PC-9 (cell line): ENCODE data around the gene PPIE. TPM values are rescaled to one million over a fixed set of nuclear protein-coding genes. Genes with fewer than 3 reads are reported as not detected.

Experiments used
- BruUV-seq: library from RNA; stranded (reverse); fragments of 400-500 nt; replicated peaks from 2 replicates; lab custom pipeline; 2021; lab: Mats Ljungman, UMichigan
- CTCF ChIA-PET: fragments of 300-600 bp; sonication (Branson Sonifier 250); formaldehyde crosslinking; loops from one replicate; lab custom pipeline; 2022; ENCODE audit warnings: antibody characterized with exemption; lab: Charles Lee
- POLR2A ChIA-PET: fragments of 300-600 bp; sonication (Branson Sonifier 250); formaldehyde crosslinking; loops from one replicate; lab custom pipeline; 2022; ENCODE audit warnings: antibody characterized with exemption; ENCODE audit not compliant: unreplicated experiment; lab: Charles Lee
- DNase-seq, 2 experiments: peaks; one replicate each; pipeline versions ENCODE4 v3.0.0 to v3.0.0-alpha.2; 2015 to 2022; ENCODE audit warnings: mixed read lengths in 1 of 2
- H2AFZ ChIP-seq: fragments of 200-600 bp; sonication (generic); 2 replicates; pipeline ENCODE4 v1.8.1; 2017; ENCODE audit warnings: antibody characterized with exemption
- H3F3A ChIP-seq: fragments of 200-600 bp; sonication (generic); 2 replicates; pipeline ENCODE4 v1.8.1; 2017; ENCODE audit warnings: antibody characterized with exemption, mild to moderate bottlenecking, low read depth; ENCODE audit not compliant: insufficient read depth
- H3K27ac ChIP-seq: fragments of 200-600 bp; sonication (generic); 2 replicates; pipeline ENCODE4 v1.6.1; 2016; ENCODE audit warnings: mixed run types
- H3K27me3 ChIP-seq: fragments of 200-600 bp; sonication (generic); 2 replicates; pipeline ENCODE4 v1.6.1; 2016; ENCODE audit warnings: low read depth, mixed run types; ENCODE audit not compliant: insufficient read depth
- H3K36me3 ChIP-seq: fragments of 200-600 bp; sonication (generic); 2 replicates; pipeline ENCODE4 v1.6.1; 2016; ENCODE audit warnings: low read depth, mixed run types
- H3K4me1 ChIP-seq: fragments of 200-600 bp; sonication (generic); replicated peaks from 2 replicates; pipeline ENCODE4 v1.6.1; 2016; ENCODE audit warnings: mixed run types; ENCODE audit not compliant: insufficient read depth
- H3K4me2 ChIP-seq: fragments of 200-600 bp; sonication (generic); 2 replicates; pipeline ENCODE4 v1.6.1; 2017; ENCODE audit warnings: mixed run types
- H3K4me3 ChIP-seq: fragments of 200-600 bp; sonication (generic); 2 replicates; pipeline ENCODE4 v1.6.1; 2016; ENCODE audit warnings: mixed run types
- H3K79me2 ChIP-seq: fragments of 200-600 bp; sonication (generic); 2 replicates; pipeline ENCODE4 v1.6.1; 2017; ENCODE audit warnings: low read depth, mixed run types
- H3K9me2 ChIP-seq: fragments of 200-600 bp; sonication (generic); 2 replicates; pipeline ENCODE4 v1.8.1; 2017; ENCODE audit warnings: mild to moderate bottlenecking; ENCODE audit not compliant: insufficient read depth
- H3K9me3 ChIP-seq: fragments of 200-600 bp; sonication (generic); 2 replicates; pipeline ENCODE4 v1.8.1; 2016; ENCODE audit warnings: low read depth; ENCODE audit not compliant: insufficient read depth
- H4K20me1 ChIP-seq: fragments of 200-600 bp; sonication (generic); 2 replicates; pipeline ENCODE4 v1.8.1; 2017; ENCODE audit not compliant: insufficient read depth
- EZH2 ChIP-seq: fragments of 200-600 bp; sonication (generic); IDR thresholded peaks from 2 replicates; pipeline ENCODE4 v1.8.0; 2017; ENCODE audit warnings: antibody characterized with exemption, low read depth
- intact Hi-C: fragments of 100-400 bp; cut with micrococcal nuclease; formaldehyde crosslinking; loops from one replicate; pipeline ENCODE4 v1.10.0; 2022; ENCODE audit not compliant: unreplicated experiment
- total RNA-seq: library from RNA; stranded (reverse); gene quantifications from 2 replicates; pipeline ENCODE4 v1.2.3, GENCODE V29; 2021
- TF ChIP-seq, protein P1 (sequence below): fragments of 200-600 bp; sonication (generic); conservative IDR thresholded peaks from 2 replicates; pipeline ENCODE4 v1.6.1; 2017; ENCODE audit warnings: mixed run types, antibody characterized with exemption, mild to moderate bottlenecking, moderate library complexity

PPIE gene
- total RNA-seq, 1 experiment from 2014 or later = 81.1 TPM

DNA sequence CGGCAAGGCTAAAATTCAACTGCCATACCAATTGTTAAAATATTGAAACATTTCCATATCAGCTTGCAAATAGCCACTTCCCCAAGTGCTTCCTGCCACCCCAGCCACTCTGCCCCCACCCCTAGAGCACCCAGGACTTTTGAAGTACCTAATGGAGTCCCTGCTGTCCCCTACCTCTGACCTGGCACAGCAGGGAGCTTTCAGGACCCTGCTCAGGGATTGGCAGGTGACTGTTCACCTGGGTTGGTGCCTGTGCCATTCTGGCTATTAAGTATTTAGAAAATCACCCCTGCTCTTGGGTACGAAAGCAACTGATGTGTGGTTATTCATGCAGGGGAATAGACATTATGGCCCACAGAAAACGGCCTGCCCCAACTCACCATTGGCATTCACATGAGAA, 38.3 kb upstream of the PPIE start:
- Histone ChIP-seq H3K4me2 (no peak overlapping the region), H3F3A (no peaks in the 10 kb centered on the region), H3K4me3 (no peak overlapping the region), H3K4me1 (no peaks in the 10 kb centered on the region), H3K9me2 (no peaks in the 10 kb centered on the region), H3K9me3 (no peaks in the 10 kb centered on the region), H3K27ac (no peak overlapping the region), H2AFZ (no peak overlapping the region), H3K79me2 (no peaks in the 10 kb centered on the region), H3K27me3 (peaks cover 24% of the 10 kb centered on the region), H3K36me3 (no peaks in the 10 kb centered on the region), H4K20me1 (no peaks in the 10 kb centered on the region)
- ChIA-PET CTCF (interaction anchor here (0.6 kb wide), 1 partner anchor 94 kb away, joined by 9 read pairs; no protein-coding TSS in a partner anchor), POLR2A (interaction anchor here (0.7 kb wide), 1 partner anchor 339 kb away, joined by 4 read pairs; no protein-coding TSS in a partner anchor)
- TF ChIP-seq, protein P1, sequence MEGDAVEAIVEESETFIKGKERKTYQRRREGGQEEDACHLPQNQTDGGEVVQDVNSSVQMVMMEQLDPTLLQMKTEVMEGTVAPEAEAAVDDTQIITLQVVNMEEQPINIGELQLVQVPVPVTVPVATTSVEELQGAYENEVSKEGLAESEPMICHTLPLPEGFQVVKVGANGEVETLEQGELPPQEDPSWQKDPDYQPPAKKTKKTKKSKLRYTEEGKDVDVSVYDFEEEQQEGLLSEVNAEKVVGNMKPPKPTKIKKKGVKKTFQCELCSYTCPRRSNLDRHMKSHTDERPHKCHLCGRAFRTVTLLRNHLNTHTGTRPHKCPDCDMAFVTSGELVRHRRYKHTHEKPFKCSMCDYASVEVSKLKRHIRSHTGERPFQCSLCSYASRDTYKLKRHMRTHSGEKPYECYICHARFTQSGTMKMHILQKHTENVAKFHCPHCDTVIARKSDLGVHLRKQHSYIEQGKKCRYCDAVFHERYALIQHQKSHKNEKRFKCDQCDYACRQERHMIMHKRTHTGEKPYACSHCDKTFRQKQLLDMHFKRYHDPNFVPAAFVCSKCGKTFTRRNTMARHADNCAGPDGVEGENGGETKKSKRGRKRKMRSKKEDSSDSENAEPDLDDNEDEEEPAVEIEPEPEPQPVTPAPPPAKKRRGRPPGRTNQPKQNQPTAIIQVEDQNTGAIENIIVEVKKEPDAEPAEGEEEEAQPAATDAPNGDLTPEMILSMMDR = no peak
- no peak for TF ChIP-seq EZH2
- intact Hi-C loops = no loop called here
- DNase-seq = no peak
- no TSS peak for BruUV-seq

DNA sequence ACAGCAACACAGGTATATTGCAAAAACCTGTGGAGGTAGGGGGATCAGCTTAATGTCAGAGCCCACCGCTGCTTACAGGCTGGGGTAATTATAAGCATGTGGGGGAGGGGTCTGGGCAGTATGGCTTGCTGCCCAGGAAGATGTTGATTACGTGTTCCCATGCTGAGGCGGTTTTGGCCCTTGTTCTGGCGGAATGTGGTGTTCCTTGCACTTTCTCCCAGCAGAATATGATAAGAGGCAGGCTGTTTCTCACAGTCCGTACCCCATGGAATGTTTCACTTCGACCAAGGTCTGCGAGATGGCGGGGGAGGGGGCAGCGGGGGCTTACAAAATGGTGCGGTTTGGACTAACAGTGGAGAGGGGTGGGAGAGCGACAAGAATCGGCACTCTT, 37.6 kb upstream of the PPIE start:
- Histone ChIP-seq H3K27me3 (peaks cover 22% of the 10 kb centered on the region), H3K4me2 (no peak overlapping the region)

DNA sequence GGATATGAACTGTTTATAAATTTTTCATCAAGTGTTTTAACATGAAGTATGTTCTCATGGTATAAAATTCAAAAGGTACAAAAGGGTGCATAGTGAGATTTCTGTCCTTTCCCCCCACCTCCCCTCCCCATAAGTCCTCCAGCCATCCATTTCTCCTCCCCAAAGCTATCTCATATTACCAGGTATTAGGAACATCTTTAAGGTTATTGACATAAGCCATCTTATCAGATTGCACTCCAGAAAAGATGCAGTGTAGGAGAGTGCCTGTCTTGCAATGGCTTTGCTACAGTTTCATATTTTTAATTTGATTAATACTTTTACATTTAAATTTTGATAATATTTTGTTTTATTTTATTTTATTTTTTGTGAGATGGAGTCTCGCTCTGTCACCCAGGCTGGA, 33.9 kb upstream of the PPIE start:
- Histone ChIP-seq H3K4me2 (no peak overlapping the region), H3K4me1 (no peaks in the 10 kb centered on the region), H3K27ac (no peak overlapping the region), H3K36me3 (no peaks in the 10 kb centered on the region), H3K79me2 (no peaks in the 10 kb centered on the region), H3F3A (no peaks in the 10 kb centered on the region), H3K4me3 (no peak overlapping the region), H4K20me1 (no peaks in the 10 kb centered on the region), H3K9me3 (no peaks in the 10 kb centered on the region), H2AFZ (no peak overlapping the region), H3K9me2 (no peaks in the 10 kb centered on the region), H3K27me3 (no peaks in the 10 kb centered on the region)
- BruUV-seq = no TSS peak
- intact Hi-C loops = no loop called here
- TF ChIP-seq, protein P1 = no peak
- TF ChIP-seq EZH2 = no peak
- POLR2A ChIA-PET = no interaction called here
- CTCF ChIA-PET = no interaction called here
- DNase-seq = no peak

More for the DNA sequence above, 37.6 kb upstream of the PPIE start:
- no peaks in the 10 kb centered on the region for H4K20me1 ChIP-seq
- H3K9me3 ChIP-seq = no peaks in the 10 kb centered on the region
- TF ChIP-seq, protein P1 = no peak
- TF ChIP-seq EZH2 = no peak
- POLR2A ChIA-PET = interaction anchor here (0.7 kb wide), 1 partner anchor 339 kb away, joined by 4 read pairs; no protein-coding TSS in a partner anchor
- no peak for DNase-seq
- H3K4me1 ChIP-seq = no peaks in the 10 kb centered on the region
- CTCF ChIA-PET = no interaction called here
- H3F3A ChIP-seq = no peaks in the 10 kb centered on the region
- no peak overlapping the region for H3K4me3 ChIP-seq
- no peak overlapping the region for H3K27ac ChIP-seq
- no peaks in the 10 kb centered on the region for H3K9me2 ChIP-seq
- H2AFZ ChIP-seq = no peak overlapping the region
- H3K79me2 ChIP-seq = no peaks in the 10 kb centered on the region
- no peaks in the 10 kb centered on the region for H3K36me3 ChIP-seq
- intact Hi-C loops = no loop called here
- no TSS peak for BruUV-seq
